Measurements from ENCODE around the gene ATF7. TPM values are rescaled to one million over a fixed set of nuclear protein-coding genes. Genes with fewer than 3 reads are reported as not detected.
A peak's percentile ranks its signal among the peaks of the same experiment; 100 is the strongest.

ATF7 gene
- polyA plus RNA-seq, 3 donors: 21.7 to 27.9 (median 24.4) TPM

DNA sequence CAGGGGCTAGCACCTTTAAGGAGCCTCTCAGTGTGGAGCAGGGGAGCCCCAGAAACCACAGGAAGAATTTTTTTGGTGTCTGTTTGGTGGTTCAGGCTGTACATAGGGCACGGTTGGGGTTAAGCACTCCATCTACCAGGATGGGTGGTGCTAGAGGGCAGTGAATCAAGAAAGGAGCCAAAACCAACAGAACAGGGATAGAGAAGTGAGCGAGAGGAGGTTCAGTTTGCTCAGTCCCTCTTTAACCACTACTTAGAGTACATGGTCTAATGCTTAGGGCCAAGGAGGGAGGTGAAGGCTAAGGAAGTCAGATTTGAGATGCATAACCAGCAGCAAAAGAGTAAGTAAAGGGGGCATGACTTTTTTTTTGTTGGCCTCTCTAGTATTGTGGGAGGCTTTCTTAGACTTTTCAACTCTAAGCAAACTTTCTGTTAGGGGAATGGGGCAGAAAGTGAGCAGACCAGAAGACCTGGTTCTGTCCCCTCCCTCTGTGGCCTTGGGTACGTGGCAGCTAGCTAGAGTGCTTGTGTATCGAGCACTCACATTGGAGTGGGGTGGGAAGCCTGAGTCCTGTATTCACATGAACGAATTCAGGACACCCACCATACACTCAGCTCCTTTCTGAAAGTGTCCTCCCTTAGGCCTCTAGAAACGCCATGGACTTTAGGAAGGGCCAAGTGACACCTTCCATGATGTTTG, 112.3 kb downstream of the ATF7 start:
- no peak overlapping the region for H3K9ac ChIP-seq (ENCODE audit: insufficient read depth, low read length, poor library complexity, severe bottlenecking)

DNA sequence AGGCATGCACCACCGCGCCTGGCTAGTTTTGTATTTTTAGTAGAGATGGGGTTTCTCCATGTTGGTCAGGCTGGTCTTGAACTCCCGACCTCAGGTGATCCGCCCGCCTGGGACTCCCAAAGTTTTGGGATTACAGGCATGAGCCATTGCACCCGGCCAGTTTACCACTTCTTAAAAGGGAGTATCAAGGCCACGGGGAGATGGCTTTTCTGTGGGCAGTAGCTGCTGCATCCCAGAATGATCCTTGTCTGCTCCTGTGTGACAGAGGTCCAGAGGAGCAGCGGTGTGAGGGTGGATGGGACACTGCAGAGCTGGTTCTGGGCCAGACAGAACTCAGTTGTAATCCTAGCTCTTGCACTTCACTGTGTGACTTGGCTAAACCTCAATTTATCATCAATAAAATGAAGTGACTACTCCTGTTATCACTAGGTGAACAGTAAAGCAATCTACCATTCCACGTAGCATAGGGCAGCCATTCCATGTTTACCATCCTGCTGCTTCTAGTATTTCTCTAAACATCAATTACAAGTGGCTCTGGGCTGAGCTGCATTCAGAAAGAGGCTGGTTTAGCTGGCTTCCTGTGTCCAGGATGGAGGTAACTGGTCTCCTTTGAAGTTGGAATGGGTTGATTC, 115.9 kb downstream of the ATF7 start:
- Histone ChIP-seq H3K9ac (ENCODE audit: insufficient read depth, low read length, poor library complexity, severe bottlenecking) (no peak overlapping the region), H3K4me1 (ENCODE audit: control insufficient read depth in 1 of 2, insufficient read depth in 2 of 2, low read length in 2 of 2) (peaks cover 4 to 7% of the 10 kb centered on the region in 2 donors), H3K27ac (ENCODE audit: low read depth in 1 of 2, low read length in 2 of 2) (no peak overlapping the region), H4K20me1 (ENCODE audit: insufficient read depth, low read length) (no peaks in the 10 kb centered on the region), H3K9me3 (replicated peaks in 1 of 2; ENCODE audit: control insufficient read depth in 1 of 2, insufficient read depth in 1 of 2, low read length in 2 of 2) (no peaks in the 10 kb centered on the region), H3K4me3 (replicated peaks in 1 of 3; ENCODE audit: low read depth in 2 of 3, low read length in 3 of 3) (no peak overlapping the region), H3K79me2 (ENCODE audit: insufficient read depth, low read length) (no peaks in the 10 kb centered on the region), H3K27me3 (ENCODE audit: control insufficient read depth in 2 of 2, insufficient read depth in 2 of 2, low read length in 2 of 2) (no peaks in the 10 kb centered on the region), H3K36me3 (replicated peaks in 1 of 2; ENCODE audit: control insufficient read depth in 1 of 2, insufficient read depth in 2 of 2, low read length in 2 of 2) (peaks cover 71 to 80% of the 10 kb centered on the region in 2 donors), H3K4me2 (replicated peaks; ENCODE audit: extremely low read depth, low read length, poor library complexity, severe bottlenecking) (no peak overlapping the region), H2AFZ (ENCODE audit: insufficient read depth, low read depth, low read length, poor library complexity, severe bottlenecking) (no peak overlapping the region)
- intact Hi-C loops (cut with micrococcal nuclease): no loop called here
- DNase-seq: no peak
- peaks cover 0 to 1% (median 0%) of the 10 kb centered on the region in 3 donors for H3K27me3 Mint-ChIP-seq (ENCODE audit: low read depth in 3 of 3)
- peak overlapping the region in 2 of 7 donors; percentile 18 to 40 for H3K27ac Mint-ChIP-seq
- TF ChIP-seq, protein P1, sequence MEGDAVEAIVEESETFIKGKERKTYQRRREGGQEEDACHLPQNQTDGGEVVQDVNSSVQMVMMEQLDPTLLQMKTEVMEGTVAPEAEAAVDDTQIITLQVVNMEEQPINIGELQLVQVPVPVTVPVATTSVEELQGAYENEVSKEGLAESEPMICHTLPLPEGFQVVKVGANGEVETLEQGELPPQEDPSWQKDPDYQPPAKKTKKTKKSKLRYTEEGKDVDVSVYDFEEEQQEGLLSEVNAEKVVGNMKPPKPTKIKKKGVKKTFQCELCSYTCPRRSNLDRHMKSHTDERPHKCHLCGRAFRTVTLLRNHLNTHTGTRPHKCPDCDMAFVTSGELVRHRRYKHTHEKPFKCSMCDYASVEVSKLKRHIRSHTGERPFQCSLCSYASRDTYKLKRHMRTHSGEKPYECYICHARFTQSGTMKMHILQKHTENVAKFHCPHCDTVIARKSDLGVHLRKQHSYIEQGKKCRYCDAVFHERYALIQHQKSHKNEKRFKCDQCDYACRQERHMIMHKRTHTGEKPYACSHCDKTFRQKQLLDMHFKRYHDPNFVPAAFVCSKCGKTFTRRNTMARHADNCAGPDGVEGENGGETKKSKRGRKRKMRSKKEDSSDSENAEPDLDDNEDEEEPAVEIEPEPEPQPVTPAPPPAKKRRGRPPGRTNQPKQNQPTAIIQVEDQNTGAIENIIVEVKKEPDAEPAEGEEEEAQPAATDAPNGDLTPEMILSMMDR (IDR thresholded peaks at IDR 0.05): no peak
- no peaks in the 10 kb centered on the region for H3K9me3 Mint-ChIP-seq
- peaks cover 9% of the 10 kb centered on the region for H3K4me1 Mint-ChIP-seq
- peaks cover 64 to 77% of the 10 kb centered on the region in 2 donors for H3K36me3 Mint-ChIP-seq
- 97% methylated on average over 7 of the region's 9 CpGs for WGBS (ENCODE audit: insufficient coverage)
- no peak overlapping the region for H3K4me3 Mint-ChIP-seq

More for the DNA sequence above, 112.3 kb downstream of the ATF7 start:
- Histone ChIP-seq H3K4me3 (replicated peaks in 1 of 3; ENCODE audit: low read depth in 2 of 3, low read length in 3 of 3) (no peak overlapping the region), H3K27me3 (ENCODE audit: control insufficient read depth in 2 of 2, insufficient read depth in 2 of 2, low read length in 2 of 2) (no peaks in the 10 kb centered on the region), H3K79me2 (ENCODE audit: insufficient read depth, low read length) (no peaks in the 10 kb centered on the region), H3K4me1 (ENCODE audit: control insufficient read depth in 1 of 2, insufficient read depth in 2 of 2, low read length in 2 of 2) (peaks cover under 1% of the 10 kb centered on the region in 2 donors), H2AFZ (ENCODE audit: insufficient read depth, low read depth, low read length, poor library complexity, severe bottlenecking) (no peak overlapping the region), H3K9me3 (replicated peaks in 1 of 2; ENCODE audit: control insufficient read depth in 1 of 2, insufficient read depth in 1 of 2, low read length in 2 of 2) (no peaks in the 10 kb centered on the region), H4K20me1 (ENCODE audit: insufficient read depth, low read length) (no peaks in the 10 kb centered on the region), H3K36me3 (replicated peaks in 1 of 2; ENCODE audit: control insufficient read depth in 1 of 2, insufficient read depth in 2 of 2, low read length in 2 of 2) (peaks cover 85 to 90% of the 10 kb centered on the region in 2 donors), H3K4me2 (replicated peaks; ENCODE audit: extremely low read depth, low read length, poor library complexity, severe bottlenecking) (no peak overlapping the region), H3K27ac (ENCODE audit: low read depth in 1 of 2, low read length in 2 of 2) (no peak overlapping the region)
- peaks cover 72 to 85% of the 10 kb centered on the region in 2 donors for H3K36me3 Mint-ChIP-seq
- intact Hi-C loops (cut with micrococcal nuclease): no loop called here
- peak overlapping the region in 2 of 7 donors; percentile 18 to 28 for H3K27ac Mint-ChIP-seq
- H3K4me3 Mint-ChIP-seq: no peak overlapping the region
- 40% methylated on average over 2 of the region's 6 CpGs for WGBS (ENCODE audit: insufficient coverage)
- DNase-seq: no peak
- peaks cover 0 to 1% (median 0%) of the 10 kb centered on the region in 3 donors for H3K27me3 Mint-ChIP-seq (ENCODE audit: low read depth in 3 of 3)
- peaks cover 3% of the 10 kb centered on the region for H3K4me1 Mint-ChIP-seq
- TF ChIP-seq, protein P1 (IDR thresholded peaks at IDR 0.05): no peak
- no peaks in the 10 kb centered on the region for H3K9me3 Mint-ChIP-seq

Measured in CD14-positive monocyte (primary cell).